ENCODE results near the gene SLC6A12.
"Not testable (repeated sequence)": the region's sequence is repeated elsewhere in the genome, so short reads cannot be mapped to it uniquely, and the experiment has no call there.

The SLC6A12 gene

GRCh38 chr12:214003-214741, at the start of gene SLC6A12:
Gene SLC6A12 (minus strand): TSS chr12:214157. CDS start chr12:209986, 4,171 bp downstream.
- no peak for DNase-seq (ENCODE audit: low read depth in 2 of 2)

- no peak for DNase-seq (ENCODE audit: low read depth in 2 of 2)
Measured at GRCh38 chr12:263574-263973, 49.6 kb upstream of the SLC6A12 start.

GRCh38 chr12:262817-263216, 48.9 kb upstream of the SLC6A12 start, which contains the start of gene SLC6A13:
Gene SLC6A13 (minus strand): TSS chr12:262836. CDS start chr12:260052, 2,784 bp downstream.
- no peak for DNase-seq (ENCODE audit: low read depth in 2 of 2)

- DNase-seq (ENCODE audit: low read depth in 2 of 2): no peak
Measured at GRCh38 chr12:262113-262512, 48.2 kb upstream of the SLC6A12 start.

GRCh38 chr12:257521-258321, 43.8 kb upstream of the SLC6A12 start:
- no peak for DNase-seq (ENCODE audit: low read depth in 2 of 2)

- no peak for DNase-seq (ENCODE audit: low read depth in 2 of 2)
Measured at GRCh38 chr12:256958-257357, 43.0 kb upstream of the SLC6A12 start.

GRCh38 chr12:256225-256624, 42.3 kb upstream of the SLC6A12 start:
- DNase-seq (ENCODE audit: low read depth in 2 of 2): no peak

- no peak for DNase-seq (ENCODE audit: low read depth in 2 of 2)
Measured at GRCh38 chr12:254912-255311, 41.0 kb upstream of the SLC6A12 start.

- DNase-seq (ENCODE audit: low read depth in 2 of 2): no peak
Measured at GRCh38 chr12:254039-254438, 40.1 kb upstream of the SLC6A12 start.

GRCh38 chr12:253116-253831, 39.3 kb upstream of the SLC6A12 start:
- no peak for DNase-seq (ENCODE audit: low read depth in 2 of 2)

- no peak for DNase-seq (ENCODE audit: low read depth in 2 of 2)
Measured at GRCh38 chr12:252636-253035, 38.7 kb upstream of the SLC6A12 start.

- DNase-seq (ENCODE audit: low read depth in 2 of 2): no peak
Measured at GRCh38 chr12:247271-247670, 33.3 kb upstream of the SLC6A12 start.

GRCh38 chr12:243381-243780, 29.4 kb upstream of the SLC6A12 start:
- no peak for DNase-seq (ENCODE audit: low read depth in 2 of 2)

GRCh38 chr12:242496-242895, 28.5 kb upstream of the SLC6A12 start:
- no peak for DNase-seq (ENCODE audit: low read depth in 2 of 2)

GRCh38 chr12:241266-241665, 27.3 kb upstream of the SLC6A12 start:
- no peak for DNase-seq (ENCODE audit: low read depth in 2 of 2)

- DNase-seq (ENCODE audit: low read depth in 2 of 2): no peak
Measured at GRCh38 chr12:240566-240965, 26.6 kb upstream of the SLC6A12 start.

GRCh38 chr12:238736-239398, 24.9 kb upstream of the SLC6A12 start:
- DNase-seq (ENCODE audit: low read depth in 2 of 2): no peak

GRCh38 chr12:238116-238515, 24.2 kb upstream of the SLC6A12 start:
- no peak for DNase-seq (ENCODE audit: low read depth in 2 of 2)

- no peak for DNase-seq (ENCODE audit: low read depth in 2 of 2)
Measured at GRCh38 chr12:237026-237815, 23.3 kb upstream of the SLC6A12 start.

- no peak for DNase-seq (ENCODE audit: low read depth in 2 of 2)
Measured at GRCh38 chr12:236445-236844, 22.5 kb upstream of the SLC6A12 start.

GRCh38 chr12:235967-236366, 22.0 kb upstream of the SLC6A12 start:
- DNase-seq (ENCODE audit: low read depth in 2 of 2): not testable (repeated sequence)
